RKO (cell line): ENCODE data around the gene TMEM87B.
"Not testable (repeated sequence)": the region's sequence is repeated elsewhere in the genome, so short reads cannot be mapped to it uniquely, and the experiment has no call there.

Experiments used
- DNase-seq: peaks from one replicate; pipeline ENCODE4 v3.0.0-alpha.2; 2016; ENCODE audit warnings: low spot score

The TMEM87B gene

DNA sequence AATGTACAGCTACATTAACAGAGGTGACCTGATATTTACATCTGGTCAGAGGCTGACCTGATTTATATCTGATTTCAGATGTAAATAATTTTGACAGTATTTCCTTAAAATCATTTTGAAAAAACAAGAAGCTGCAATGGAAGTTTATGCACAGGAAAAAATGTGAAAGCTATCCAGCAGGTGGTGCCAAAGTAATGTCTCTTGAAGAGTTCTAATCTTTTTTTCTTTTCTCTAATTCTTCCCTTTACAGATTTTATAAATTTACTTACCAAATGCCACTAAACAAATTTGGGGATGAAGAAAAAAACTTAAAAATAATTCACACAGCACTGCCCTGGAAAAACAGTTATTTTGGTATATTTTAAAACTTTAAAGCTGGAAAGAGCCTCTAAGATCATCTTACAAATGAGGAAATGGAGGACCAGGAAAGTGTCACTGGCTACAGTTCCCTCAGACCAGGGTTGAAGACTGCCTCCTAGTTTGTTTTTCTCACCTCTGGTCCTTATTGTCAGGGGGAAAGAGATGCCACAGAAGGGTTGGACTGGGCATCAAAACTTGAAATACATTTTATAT lies 66.7 kb downstream of the TMEM87B start:
- peak; percentile 61 for DNase-seq

DNA sequence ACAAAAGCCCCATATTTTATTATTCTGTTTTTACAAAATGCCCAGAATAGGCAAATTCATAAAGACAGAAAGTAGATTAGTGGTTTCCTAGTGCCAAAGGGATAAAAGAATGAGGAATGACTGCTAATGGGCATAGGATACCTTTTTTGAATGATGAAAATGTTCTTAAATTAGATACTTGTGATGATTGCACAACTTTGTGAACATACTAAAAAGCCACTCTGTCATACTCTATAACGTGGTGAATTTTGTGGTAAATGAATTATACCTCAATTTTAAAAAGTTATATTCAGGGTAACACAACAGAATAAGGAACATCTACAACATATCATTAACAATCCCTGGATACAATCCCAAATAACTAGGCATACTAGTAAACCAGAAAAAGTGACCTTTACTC lies 74.0 kb downstream of the TMEM87B start:
- no peak for DNase-seq

DNA sequence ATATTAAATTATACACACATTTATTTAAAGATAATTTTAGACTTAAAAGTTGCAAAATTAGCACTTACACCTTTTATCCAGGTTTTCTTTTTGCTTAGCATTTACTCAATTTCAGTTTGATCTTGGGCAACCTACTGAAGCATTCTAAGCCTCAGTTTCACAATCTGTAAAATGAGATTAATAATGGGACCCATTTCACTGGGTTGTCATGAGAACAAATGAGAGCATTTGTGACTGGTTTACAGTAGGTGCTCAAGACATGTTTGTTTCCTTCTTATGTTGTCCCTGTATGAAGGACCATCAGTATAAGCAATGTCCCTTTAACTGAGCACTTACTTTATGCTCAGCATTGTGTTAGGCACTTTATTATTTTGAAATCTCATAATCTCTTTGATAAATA lies 78.3 kb downstream of the TMEM87B start:
- DNase-seq = no peak

DNA sequence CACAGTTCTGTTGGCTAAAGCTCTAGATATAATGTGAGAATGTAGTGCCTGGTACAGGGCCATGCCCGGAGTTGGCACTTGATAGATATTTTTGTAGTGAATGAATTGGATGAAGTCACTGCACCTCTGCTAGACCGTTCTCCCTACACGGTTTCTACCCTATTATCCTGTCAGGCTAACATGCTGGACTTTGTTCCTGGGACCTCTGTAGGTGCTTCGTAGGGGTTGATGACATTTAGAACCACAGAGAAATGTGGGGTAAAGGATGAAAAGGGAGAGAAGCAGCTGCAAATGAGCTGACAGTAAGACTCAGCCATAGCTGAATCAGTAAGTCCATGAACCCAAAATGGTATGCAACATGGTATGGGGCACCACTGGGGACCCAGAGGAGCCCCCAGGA lies 79.1 kb downstream of the TMEM87B start:
- no peak for DNase-seq

DNA sequence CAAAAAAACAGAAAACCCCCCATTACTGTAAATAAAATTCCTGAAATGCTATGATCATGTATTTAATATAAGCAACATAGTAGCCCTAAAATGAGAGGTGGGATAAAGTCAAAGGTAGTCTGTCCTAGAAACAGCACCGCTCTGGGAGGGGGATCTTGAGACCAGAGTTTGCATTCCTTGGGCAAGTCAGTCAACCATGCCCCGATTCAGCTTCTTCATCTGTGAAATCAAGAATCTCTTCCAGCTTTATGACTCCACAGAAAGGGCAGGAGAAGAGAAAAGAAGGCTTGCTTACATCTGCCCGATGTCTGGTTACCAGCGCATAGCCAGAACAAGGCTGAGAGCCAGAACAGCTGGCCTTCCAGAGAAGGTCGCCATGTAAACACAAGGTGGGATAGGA lies 81.0 kb downstream of the TMEM87B start:
- DNase-seq = no peak

DNA sequence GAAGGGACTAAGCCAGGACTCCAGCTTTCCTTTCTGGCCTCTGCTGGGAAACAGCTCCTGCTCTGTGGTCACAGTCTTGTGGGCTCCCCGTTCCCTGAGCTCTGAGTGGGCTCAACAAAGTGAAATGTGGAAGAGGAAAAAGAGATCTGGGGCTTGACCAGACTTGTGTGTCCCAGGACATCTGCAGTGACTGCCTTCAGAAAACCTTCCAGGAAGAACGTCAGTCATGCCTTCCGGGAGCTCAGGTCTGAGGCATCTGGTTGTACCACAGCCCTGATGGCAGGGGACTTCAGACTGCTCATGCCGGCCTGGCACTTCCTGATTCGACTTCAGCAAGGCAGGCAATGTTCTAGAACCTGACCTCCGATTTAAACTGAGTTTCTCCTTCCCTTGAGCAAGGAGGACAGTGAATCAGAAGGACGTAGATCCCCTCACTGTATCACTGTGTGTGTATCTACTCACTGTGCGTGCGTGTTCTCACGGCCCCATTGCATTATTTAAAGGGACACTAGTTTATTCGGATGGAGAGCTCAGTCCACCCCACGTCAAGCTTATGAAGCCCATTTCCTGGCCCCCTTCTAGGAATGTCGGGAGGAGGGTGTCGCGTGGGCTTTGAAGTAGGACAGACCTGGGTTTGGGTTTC lies 82.6 kb downstream of the TMEM87B start:
- DNase-seq = no peak

DNA sequence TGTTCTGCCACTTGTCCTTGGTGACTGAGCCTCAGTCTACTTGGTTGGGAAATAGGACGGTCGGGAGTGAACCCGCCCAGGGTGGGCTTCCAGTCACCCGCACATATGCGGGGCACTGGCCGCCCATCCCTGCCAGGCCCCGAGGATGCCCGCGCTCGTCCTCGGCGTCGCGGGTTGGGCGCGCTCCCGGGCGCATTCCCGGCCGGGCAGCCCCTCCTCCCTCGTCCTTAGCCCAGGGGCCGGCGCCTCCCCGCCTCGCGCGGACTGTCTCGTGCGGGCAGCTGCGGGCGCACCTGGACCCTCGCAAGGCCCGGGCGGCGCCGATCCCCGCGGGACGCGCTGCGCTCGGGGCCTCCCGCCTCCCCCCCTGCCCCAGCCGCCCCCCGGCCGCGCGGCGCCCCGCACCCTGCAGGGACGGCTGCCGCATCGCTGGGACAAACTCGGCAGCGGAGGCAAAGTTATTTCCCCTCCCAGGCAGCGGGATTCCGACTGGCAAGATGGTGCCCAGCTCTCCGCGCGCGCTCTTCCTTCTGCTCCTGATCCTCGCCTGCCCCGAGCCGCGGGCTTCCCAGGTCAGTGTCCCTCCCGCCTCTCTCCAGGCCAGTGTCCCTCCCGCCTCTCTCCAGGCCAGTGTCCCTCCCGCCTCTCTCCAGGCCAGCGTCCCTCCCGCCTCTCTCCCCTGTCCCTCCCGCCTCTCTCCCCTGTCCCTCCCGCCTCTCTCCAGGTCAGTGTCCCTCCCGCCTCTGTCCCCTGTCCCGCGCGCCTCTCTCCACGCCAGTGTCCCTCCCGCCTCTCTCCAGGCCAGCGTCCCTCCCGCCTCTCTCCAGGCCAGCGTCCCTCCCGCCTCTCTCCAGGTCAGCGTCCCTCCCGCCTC lies 83.3 kb downstream of the TMEM87B start, which contains the start of gene FBLN7:
Gene FBLN7, plus strand, starts transcription at position 227 of the 874 bp plus-strand sequence. Its CDS starts 271 bp downstream, at position 498.
- DNase-seq = no peak

DNA sequence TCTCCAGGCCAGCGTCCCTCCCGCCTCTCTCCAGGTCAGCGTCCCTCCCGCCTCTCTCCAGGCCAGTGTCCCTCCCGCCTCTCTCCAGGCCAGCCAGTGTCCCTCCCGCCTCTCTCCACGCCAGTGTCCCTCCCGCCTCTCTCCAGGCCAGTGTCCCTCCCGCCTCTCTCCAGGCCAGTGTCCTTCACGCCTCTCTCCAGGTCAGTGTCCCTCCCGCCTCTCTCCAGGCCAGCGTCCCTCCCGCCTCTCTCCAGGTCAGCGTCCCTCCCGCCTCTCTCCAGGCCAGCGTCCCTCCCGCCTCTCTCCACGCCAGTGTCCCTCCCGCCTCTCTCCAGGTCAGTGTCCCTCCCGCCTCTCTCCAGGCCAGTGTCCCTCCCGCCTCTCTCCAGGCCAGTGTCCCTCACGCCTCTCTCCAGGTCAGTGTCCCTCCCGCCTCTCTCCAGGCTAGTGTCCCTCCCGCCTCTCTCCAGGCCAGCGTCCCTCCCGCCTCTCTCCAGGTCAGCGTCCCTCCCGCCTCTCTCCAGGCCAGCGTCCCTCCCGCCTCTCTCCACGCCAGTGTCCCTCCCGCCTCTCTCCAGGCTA lies 84.1 kb downstream of the TMEM87B start:
- not testable (repeated sequence) for DNase-seq

DNA sequence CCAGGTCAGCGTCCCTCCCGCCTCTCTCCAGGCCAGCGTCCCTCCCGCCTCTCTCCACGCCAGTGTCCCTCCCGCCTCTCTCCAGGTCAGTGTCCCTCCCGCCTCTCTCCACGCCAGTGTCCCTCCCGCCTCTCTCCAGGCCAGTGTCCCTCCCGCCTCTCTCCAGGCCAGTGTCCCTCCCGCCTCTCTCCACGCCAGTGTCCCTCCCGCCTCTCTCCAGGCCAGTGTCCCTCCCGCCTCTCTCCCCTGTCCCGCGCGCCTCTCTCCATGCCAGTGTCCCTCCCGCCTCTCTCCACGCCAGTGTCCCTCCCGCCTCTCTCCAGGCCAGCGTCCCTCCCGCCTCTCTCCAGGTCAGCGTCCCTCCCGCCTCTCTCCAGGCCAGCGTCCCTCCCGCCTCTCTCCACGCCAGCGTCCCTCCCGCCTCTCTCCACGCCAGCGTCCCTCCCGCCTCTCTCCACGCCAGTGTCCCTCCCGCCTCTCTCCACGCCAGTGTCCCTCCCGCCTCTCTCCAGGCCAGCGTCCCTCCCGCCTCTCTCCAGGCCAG lies 84.7 kb downstream of the TMEM87B start:
- DNase-seq = not testable (repeated sequence)

DNA sequence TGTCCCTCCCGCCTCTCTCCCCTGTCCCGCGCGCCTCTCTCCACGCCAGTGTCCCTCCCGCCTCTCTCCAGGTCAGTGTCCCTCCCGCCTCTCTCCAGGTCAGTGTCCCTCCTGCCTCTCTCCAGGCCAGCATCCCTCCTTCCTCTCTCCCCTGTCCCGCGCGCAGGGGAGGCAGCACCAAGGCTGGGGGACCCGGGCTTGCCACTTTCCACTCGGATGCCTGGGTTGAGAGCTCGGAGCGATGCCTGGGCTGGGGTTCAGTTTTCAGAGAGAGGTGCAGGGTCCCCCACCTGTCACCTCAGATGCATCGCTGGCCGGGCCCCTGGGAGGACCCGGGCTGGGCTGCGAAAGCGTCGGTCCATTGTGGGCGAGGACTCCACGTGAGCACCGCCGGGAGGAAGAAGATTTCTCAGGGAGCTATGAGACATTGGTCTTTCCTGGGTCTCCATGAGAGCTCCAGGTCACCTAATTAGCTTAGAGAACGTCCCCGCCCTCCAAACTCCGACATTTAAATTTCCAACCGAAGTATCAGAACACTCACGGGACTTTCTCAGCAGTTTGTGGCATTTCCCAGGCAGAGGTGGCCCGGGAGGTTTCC lies 85.2 kb downstream of the TMEM87B start:
- DNase-seq = no peak

DNA sequence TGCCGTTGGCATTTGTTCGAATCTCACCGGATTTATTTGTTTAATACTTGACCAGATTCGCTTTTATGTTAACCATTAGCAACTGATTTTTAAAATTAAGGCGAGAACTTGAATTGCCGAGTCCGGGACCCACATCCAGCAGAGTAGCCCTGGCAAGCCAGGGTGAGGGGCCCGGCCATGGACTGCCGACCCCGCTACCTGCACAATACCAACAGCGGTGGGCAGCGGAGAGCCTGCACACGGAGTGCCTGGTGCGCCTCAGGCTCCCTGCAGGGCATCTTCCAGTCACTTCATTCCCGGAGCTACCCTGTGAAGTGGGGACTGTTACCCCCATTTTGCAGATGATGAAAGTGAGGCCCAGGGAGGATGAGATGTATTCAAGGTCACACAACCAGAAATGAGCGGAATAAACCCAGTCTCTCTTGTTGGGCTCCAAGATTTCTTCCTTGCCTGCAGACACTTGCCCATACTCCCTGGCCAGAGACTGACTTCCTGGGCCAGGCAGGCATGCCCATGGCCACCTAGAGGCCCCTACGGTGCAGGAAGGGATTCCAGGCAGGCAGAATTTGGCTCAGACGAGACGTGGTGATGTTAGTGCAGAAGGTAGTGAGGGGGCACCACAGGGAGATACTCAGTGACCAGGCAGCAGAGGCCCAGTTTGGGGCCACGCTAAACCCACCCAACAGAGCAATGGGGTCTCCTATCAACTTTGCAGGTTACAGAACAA lies 86.0 kb downstream of the TMEM87B start:
- DNase-seq = no peak

DNA sequence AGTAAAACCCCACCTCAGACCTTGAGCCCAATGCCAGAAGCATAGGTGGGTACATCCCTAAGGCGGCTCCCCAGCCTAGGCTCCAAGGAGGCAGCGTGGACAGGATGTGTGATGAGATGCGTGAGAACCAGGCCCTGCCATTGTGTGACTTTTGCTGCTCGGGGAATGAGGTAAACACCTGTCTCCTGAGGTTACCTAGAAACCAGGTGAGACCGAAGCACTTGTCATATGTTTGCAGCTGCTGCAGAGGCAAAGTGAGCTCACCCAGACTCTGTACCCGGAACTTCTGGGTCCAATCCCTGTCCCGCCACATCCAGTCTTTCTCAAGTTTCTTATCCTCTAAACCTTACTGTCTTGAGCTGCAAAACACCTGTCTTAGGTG lies 86.5 kb downstream of the TMEM87B start:
- DNase-seq = no peak

DNA sequence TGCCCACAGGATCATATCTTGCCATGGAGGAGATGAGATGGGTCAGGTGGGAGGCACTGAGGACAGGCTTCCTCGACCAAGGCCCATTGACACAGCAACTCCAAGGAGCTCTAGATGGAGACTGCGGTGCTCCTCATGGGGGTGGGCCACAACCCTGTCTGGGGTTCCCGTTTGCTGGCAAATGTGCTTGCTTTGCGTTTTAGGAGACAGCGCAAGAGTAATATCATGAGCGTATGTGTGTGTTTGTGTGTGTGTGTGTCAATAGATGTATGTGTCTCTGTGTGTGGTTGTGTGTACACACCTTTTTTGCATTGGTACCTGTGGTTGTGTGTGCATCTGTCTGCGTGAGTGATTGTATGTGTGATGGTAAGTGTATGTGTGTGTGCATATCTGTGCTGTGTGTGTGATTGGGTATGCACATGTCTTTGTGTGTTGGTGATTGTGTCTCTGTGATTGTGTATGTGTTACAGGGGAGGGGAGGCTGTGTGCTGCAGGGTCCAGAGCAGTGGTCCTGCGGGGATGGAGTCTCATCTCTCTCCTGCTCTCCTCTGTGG lies 87.5 kb downstream of the TMEM87B start:
- no peak for DNase-seq

DNA sequence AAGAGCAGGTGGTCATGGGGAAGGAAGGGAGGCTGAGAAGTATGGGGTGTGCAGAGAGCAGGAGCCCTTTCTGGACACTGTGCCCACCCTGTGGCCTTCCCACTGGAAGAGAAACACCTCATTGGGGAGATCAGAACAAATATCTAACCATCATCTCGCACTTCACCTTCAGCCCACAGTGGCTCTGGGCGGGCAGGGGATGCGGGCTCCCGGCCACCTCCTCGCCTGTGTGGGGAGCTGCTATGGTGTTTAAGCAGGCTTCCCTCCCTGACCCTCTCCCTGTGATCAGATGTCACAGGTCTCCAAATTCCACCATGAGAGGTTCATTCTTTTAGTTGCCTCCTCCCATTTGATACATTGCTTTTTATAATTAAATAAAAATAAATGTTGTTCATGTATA lies 88.1 kb downstream of the TMEM87B start:
- DNase-seq = no peak

DNA sequence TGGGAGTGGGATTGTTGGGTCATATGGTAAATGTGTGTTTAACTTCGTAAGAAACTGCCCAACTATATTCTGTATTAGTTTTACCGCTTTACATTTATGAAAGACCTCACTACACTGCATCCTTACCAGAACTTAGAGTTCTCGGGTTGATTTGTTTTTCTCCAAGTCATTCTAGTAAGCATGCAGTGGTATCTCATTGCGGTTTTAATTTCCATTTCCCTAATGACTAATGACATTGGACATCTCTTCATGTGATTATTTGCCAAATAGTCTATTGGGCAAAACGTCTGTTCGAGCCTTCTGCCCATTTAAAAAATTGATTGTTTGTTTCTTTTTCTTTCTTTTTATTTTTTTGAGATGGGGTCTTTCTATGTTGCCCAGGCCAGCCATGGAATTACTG lies 89.9 kb downstream of the TMEM87B start:
- DNase-seq = no peak

DNA sequence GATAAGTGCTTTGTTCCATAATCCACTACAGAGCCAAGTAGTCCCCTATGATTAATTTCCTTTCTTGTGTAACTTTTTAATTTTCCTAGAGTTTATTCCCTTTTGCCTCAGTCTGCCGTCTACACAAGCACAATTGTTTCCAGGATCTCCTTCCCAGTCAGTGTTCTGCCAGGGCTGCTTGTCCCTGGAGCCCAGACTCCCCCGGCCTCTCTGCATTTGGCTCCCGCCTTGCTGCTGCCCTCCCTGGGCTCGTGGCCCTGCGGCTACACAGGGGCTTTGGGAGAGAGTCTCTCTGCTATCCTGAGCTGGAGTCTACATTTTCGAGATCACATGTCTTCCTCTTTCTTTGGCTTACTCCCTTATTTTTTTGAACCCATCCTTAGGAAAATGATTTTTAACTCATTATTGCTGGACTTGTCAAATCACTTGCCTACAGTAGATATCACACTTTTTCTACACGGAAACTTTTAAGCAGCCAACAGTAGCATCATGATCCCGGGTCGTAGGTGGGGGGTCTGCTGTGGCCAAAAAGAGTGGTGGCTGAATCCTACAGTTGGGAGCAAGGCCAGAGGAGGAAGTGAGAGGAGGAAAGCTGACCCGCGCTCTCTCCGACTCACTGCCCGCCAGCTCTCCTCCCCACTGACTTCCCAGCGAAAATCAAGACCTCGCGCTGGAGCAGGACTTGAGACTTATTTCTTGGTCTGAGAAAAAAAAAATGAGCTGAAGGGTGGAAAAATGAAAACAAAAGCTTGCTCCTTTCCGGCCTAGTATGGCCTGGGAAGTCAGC lies 92.5 kb downstream of the TMEM87B start:
- DNase-seq = no peak

DNA sequence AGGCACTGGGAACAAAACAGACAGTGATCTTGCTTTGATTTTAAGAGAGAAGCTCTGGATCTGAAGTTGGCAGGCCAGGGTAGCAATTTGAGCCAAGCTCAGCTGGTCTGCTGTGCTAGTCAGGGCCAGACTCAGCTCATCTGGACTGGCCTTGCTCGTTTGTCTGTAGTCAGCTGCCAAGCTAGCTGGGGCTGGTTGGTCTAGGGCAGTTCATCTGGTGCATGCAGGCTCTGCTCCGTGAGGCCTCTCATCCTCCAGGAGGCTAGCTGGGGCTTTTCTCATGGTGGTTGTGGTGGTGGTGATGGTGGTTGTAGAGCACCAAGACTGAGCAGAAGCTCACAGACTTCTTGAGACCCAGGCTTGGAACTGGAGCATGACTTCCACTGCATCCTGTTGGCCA lies 93.4 kb downstream of the TMEM87B start:
- DNase-seq = no peak

DNA sequence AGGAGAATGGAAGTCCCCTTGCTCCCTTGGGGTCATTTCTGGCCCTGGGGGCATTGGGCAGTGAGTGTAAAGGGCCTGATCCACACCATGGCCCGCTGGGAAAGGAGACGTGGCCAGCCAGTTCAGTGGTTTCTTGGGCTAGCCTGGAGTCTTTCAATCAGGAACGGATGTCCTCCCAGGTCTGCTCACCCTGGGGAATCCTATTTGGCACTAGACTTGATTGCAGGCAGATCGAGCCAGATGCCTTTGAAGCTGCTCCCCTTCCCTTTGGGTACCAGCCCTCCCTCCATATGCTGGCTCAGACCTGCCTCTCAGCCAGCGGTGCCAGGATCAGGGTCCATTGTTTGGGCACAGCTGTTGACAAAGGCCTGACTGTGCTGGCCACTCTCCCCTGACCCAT lies 94.1 kb downstream of the TMEM87B start:
- DNase-seq = no peak

DNA sequence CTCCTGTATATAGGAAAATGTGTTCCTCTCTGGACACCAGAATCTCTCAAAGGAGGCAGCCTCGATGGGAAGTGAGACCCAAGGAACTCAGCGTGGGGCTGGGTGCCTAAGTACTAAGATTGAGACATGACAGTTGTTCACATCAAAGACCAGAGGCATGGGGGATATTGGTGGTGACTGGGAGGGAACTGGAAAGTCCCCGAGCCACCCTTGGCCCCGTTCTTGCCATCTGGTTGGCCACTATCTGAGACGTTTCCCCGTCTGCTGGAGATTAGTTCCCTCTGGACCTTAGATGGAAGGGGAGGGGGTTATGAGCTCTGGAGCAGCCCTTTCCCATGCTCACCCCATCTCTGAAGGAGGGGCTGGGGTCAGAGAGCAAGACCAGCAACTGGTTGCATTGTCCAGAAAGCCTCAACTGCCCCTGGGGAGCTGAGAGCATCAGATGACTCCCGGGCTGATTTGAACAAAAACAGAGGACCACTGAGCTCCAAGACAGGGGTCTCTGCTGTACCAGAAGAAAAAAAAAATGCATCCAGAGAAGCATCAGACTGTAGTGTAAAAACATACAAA lies 94.9 kb downstream of the TMEM87B start:
- no peak for DNase-seq

DNA sequence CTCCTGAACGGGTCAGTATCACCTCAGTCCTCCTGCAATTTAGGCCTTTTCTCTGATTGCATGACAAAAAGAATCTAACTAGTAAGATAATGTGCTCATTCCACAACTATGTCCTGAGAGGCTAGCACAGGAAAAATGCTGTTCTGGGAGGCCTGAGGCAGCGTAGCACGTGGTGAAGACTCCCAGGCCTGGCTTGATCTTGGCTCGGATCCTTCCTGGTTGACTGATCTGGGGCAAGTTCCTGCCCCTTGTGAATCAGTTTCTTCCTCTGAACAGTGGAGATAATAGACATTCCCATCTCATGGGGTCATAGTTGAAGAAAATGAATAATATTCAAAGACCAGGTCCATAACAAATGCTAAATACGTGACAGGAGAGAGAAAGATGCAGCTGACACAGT lies 95.4 kb downstream of the TMEM87B start:
- DNase-seq = no peak
